Endothelial cell of umbilical vein (primary cell): ENCODE data around the gene UNC5A. TPM values are rescaled to one million over a fixed set of nuclear protein-coding genes. Genes with fewer than 3 reads are reported as not detected.

Experiments
- BruUV-seq: library from RNA; stranded (reverse); fragments of 400-500 nt; replicated peaks from 2 replicates; lab custom pipeline; 2021; lab: Mats Ljungman, UMichigan
- CTCF ChIA-PET: fragments of 300-600, 350-600 bp; sonication (Branson Sonifier 250); formaldehyde crosslinking; loops from one replicate; lab custom pipeline; 2021; ENCODE audit warnings: antibody characterized with exemption, inconsistent platforms; lab: Charles Lee
- POLR2A ChIA-PET: fragments of 300-600, 350-600 bp; sonication (Branson Sonifier 250); formaldehyde crosslinking; loops from one replicate; lab custom pipeline; 2021; ENCODE audit warnings: antibody characterized with exemption, inconsistent platforms; lab: Charles Lee
- DNase-seq: peaks from one replicate; pipeline ENCODE4 v3.0.0-alpha.2; 2011; ENCODE audit warnings: low read depth, low spot score
- FAIRE-seq: peaks from 2 replicates; lab custom pipeline; 2011; peaks lifted over from hg19 to GRCh38; lab: Jason Lieb, UNC
- H2AFZ ChIP-seq: 2 replicates; pipeline ENCODE4 v1.6.0; 2012; ENCODE audit warnings: low read depth, low read length, control low read depth, inconsistent platforms
- H3K27ac ChIP-seq: 2 replicates; pipeline ENCODE4 v1.5.1; 2011; ENCODE audit warnings: low read depth, mild to moderate bottlenecking, control low read depth, low read length, moderate library complexity; ENCODE audit not compliant: insufficient read depth
- H3K27me3 ChIP-seq, 2 experiments: 2 replicates each; pipeline versions ENCODE4 v1.6.0 to v1.6.1; 2011; ENCODE audit warnings: low read length in 2 of 2, mixed read lengths in 1 of 2; ENCODE audit not compliant: control insufficient read depth in 2 of 2, insufficient read depth in 2 of 2
- H3K36me3 ChIP-seq, 2 experiments: 2 replicates in 1 of 2; 3 replicates in 1 of 2; pipeline ENCODE4 v1.5.1; 2011; ENCODE audit warnings: low read length in 2 of 2, mild to moderate bottlenecking in 1 of 2, moderate library complexity in 1 of 2; ENCODE audit not compliant: control insufficient read depth in 2 of 2, insufficient read depth in 2 of 2; ENCODE audit errors: extremely low read depth in 1 of 2
- H3K4me1 ChIP-seq: 3 replicates; pipeline ENCODE4 v1.5.1; 2011; ENCODE audit warnings: mild to moderate bottlenecking, low read length; ENCODE audit not compliant: control insufficient read depth, insufficient read depth; ENCODE audit errors: extremely low read depth
- H3K4me2 ChIP-seq: 2 replicates; pipeline ENCODE4 v1.6.1; 2011; ENCODE audit warnings: low read length, control low read depth, mixed read lengths; ENCODE audit not compliant: insufficient read depth
- H3K4me3 ChIP-seq, 3 experiments: fragments of 200-600 bp in 1 of 3; sonication (generic), shearing (Covaris generic) in 1 of 3; replicated peaks in 1 of 3; 2 replicates each; pipeline ENCODE4 v1.5.1; 2011 to 2016; ENCODE audit warnings: control low read depth in 3 of 3, low read length in 3 of 3, mild to moderate bottlenecking in 2 of 3, inconsistent platforms in 1 of 3, low read depth in 1 of 3, moderate library complexity in 1 of 3; ENCODE audit not compliant: insufficient read depth in 1 of 3
- H3K79me2 ChIP-seq: 2 replicates; pipeline ENCODE4 v1.6.0; 2012; ENCODE audit warnings: low read length, inconsistent platforms; ENCODE audit not compliant: control insufficient read depth, insufficient read depth
- H3K9ac ChIP-seq: replicated peaks from 2 replicates; pipeline ENCODE3; 2011; ENCODE audit warnings: low read length, control low read depth; ENCODE audit not compliant: insufficient read depth; ENCODE audit errors: extremely low read depth
- H3K9me1 ChIP-seq: replicated peaks from 3 replicates; pipeline ENCODE4 v1.6.0; 2011; ENCODE audit warnings: mild to moderate bottlenecking, low read length; ENCODE audit not compliant: control insufficient read depth, insufficient read depth; ENCODE audit errors: extremely low read depth
- H3K9me3 ChIP-seq: replicated peaks from 2 replicates; pipeline ENCODE4 v1.5.1; 2012; ENCODE audit warnings: low read length, inconsistent platforms; ENCODE audit not compliant: control insufficient read depth, insufficient read depth
- H4K20me1 ChIP-seq: replicated peaks from 2 replicates; pipeline ENCODE3; 2011; ENCODE audit warnings: mild to moderate bottlenecking, low read length; ENCODE audit not compliant: control insufficient read depth, insufficient read depth; ENCODE audit errors: extremely low read depth
- CTCF ChIP-seq, 2 donors: IDR thresholded peaks; 1 replicate in 1 of 2; 2 replicates in 1 of 2; pipeline ENCODE4 v1.5.1; 2011; ENCODE audit warnings: low read length in 2 of 2, mild to moderate bottlenecking in 2 of 2, moderate library complexity in 2 of 2, control low read depth in 1 of 2, inconsistent platforms in 1 of 2, low read depth in 1 of 2; ENCODE audit not compliant: insufficient read depth in 1 of 2; ENCODE audit errors: extremely low read depth in 1 of 2
- EZH2 ChIP-seq: IDR thresholded peaks from 2 replicates; pipeline ENCODE4 v1.6.1; 2012; ENCODE audit warnings: borderline replicate concordance, low read depth, mild to moderate bottlenecking, moderate library complexity, low read length, inconsistent platforms; ENCODE audit not compliant: severe bottlenecking
- FOS ChIP-seq: IDR thresholded peaks from 2 replicates; pipeline ENCODE4 v1.6.1; 2011; ENCODE audit warnings: mild to moderate bottlenecking, low read length, moderate library complexity, borderline replicate concordance; ENCODE audit not compliant: insufficient read depth
- GATA2 ChIP-seq: IDR thresholded peaks from 2 replicates; pipeline ENCODE4 v1.7.0; 2011; ENCODE audit warnings: low read depth, mild to moderate bottlenecking, moderate library complexity, mixed read lengths, low read length; ENCODE audit not compliant: insufficient read length, insufficient read depth
- JUN ChIP-seq: IDR thresholded peaks from 2 replicates; pipeline ENCODE4 v1.6.1; 2011; ENCODE audit warnings: borderline replicate concordance, low read depth; ENCODE audit not compliant: insufficient read length, insufficient read depth
- MYC ChIP-seq: IDR thresholded peaks from one replicate; pipeline ENCODE4 v1.6.1; 2011; ENCODE audit warnings: mild to moderate bottlenecking, low read depth, low read length
- POLR2A ChIP-seq: IDR thresholded peaks from 2 replicates; pipeline ENCODE4 v1.6.1; 2012; ENCODE audit warnings: low read depth, mild to moderate bottlenecking, control low read depth, low read length
- POLR2AphosphoS5 ChIP-seq: IDR thresholded peaks from 2 replicates; pipeline ENCODE4 v1.6.1; 2012; ENCODE audit warnings: low read depth, mild to moderate bottlenecking, control low read depth, low read length, moderate library complexity; ENCODE audit not compliant: insufficient read depth
- dilution Hi-C: fragments of 300-500 bp; cut with MboI; formaldehyde crosslinking; loops from one replicate; pipeline ENCODE4 v1.15.0; 2019; ENCODE audit warnings: low sequenced_read_pairs; ENCODE audit not compliant: extremely low pct_ligation_motif_present
- intact Hi-C: fragments of 100-400 bp; cut with micrococcal nuclease; formaldehyde crosslinking; loops from one replicate; pipeline ENCODE4 v1.10.0; 2022
- polyA plus RNA-seq, 4 experiments: library from polyadenylated mRNA; depleted of rRNA in 3 of 4; stranded (reverse) in 3 of 4; unstranded in 1 of 4; fragments of >200 nt; gene quantifications; 2 replicates each; pipeline versions ENCODE4 v1.2.1 to v1.2.3, GENCODE V29; 2011 to 2012; ENCODE audit warnings: missing spikeins in 1 of 4
- total RNA-seq: library from RNA; stranded (reverse); gene quantifications from 2 replicates; pipeline ENCODE4 v1.2.3, GENCODE V29; 2021
- TF ChIP-seq, protein P1 (sequence below): IDR thresholded peaks from 2 replicates; pipeline ENCODE4 v1.6.1; 2011; ENCODE audit not compliant: insufficient read depth, insufficient read length

UNC5A gene
- total and polyA plus RNA-seq, 2 donors (not counting 3 experiments of a cell fraction or from before 2014, with no cell fraction given): 0.08 to 0.22 TPM

DNA sequence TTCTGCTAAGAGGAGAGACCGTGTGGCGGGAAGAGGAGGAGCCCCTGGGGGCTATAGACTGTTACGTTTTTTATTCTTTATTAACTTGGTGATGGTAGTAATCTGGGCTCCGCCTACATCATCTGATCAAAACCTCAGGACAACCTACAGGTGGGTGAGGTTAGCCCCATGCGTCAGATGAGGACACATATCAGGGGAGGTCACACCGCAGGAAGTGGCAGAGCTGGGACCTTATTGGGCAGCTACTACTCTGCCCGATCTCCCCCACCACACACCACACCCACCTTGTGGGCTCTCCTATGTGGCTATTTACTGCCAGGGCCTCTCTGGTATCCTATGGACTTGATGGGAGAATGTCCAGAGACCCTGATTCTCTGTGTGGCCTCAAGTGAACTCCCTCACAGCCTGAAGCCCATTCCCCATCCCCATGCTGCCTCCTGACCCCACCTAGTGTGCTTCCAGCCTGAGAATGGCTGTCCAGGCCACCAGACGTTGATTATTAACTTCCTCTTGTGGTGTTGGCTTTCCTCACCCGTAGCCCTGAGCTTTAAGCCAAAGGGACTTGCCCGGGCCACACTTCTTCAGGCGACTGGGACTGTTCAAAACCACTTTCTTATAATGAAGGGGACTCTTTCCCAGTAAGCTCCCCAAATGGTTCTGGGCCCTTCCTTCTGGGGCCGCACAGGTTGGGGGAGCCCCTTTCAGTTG, 8.2 kb downstream of the UNC5A start:
- ChIA-PET POLR2A (no interaction called here), CTCF (interaction anchor here (6.3 kb wide), 1 partner anchor 157 kb away, joined by 40 read pairs; no protein-coding TSS in a partner anchor)
- Histone ChIP-seq H3K27ac (no peak overlapping the region), H2AFZ (no peak overlapping the region), H3K27me3 (peaks cover 21 to 24% of the 10 kb centered on the region in 2 experiments), H3K9me3 (no peaks in the 10 kb centered on the region), H4K20me1 (no peaks in the 10 kb centered on the region), H3K4me3 (no peak overlapping the region), H3K36me3 (no peaks in the 10 kb centered on the region), H3K9ac (no peak overlapping the region), H3K4me1 (no peaks in the 10 kb centered on the region), H3K79me2 (no peaks in the 10 kb centered on the region), H3K9me1 (no peaks in the 10 kb centered on the region), H3K4me2 (no peak overlapping the region)
- TF ChIP-seq POLR2A (no peak), CTCF (IDR thresholded peaks at IDR 0.05; ENCODE audit: extremely low read depth in 1 of 2, insufficient read depth in 1 of 2, low read depth in 1 of 2, low read length in 2 of 2) (no peak), EZH2 (no peak), GATA2 (no peak), MYC (no peak), JUN (no peak), FOS (no peak), POLR2AphosphoS5 (no peak)
- TF ChIP-seq, protein P1, sequence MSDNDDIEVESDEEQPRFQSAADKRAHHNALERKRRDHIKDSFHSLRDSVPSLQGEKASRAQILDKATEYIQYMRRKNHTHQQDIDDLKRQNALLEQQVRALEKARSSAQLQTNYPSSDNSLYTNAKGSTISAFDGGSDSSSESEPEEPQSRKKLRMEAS: no peak
- FAIRE-seq (no peak), DNase-seq (no peak)
- dilution Hi-C loops: no loop called here
- no TSS peak for BruUV-seq
- intact Hi-C loops: no loop called here
